ENCODE results near the gene ARHGEF12. TPM values are rescaled to one million over a fixed set of nuclear protein-coding genes. Genes with fewer than 3 reads are reported as not detected.

The ARHGEF12 gene
- polyA plus RNA-seq, 4 donors, result 15.1 to 56.5 (median 22.2) TPM

DNA sequence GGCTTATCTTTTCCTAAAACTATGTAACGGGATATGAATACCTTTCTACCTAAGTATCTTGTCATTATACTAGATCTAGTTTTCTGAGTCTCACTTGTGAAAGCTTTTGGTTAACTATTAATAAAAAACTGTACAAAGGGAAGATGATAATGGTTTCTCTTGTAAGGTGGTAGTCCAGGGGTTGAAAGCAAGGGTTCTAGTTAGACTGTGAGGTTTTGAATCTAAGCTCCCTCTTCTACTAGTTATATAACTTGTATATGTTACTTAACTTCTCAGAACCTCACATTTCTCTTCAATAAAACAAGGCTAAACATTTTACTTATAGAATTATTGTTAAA is 54.3 kb downstream of the ARHGEF12 start:
- H3K4me1 ChIP-seq (ENCODE audit: control insufficient read depth in 3 of 3, insufficient read depth in 2 of 3, low read depth in 1 of 3, low read length in 2 of 3), result peaks cover 0 to 23% (median 11%) of the 10 kb centered on the region in 3 donors
- FAIRE-seq (no peak), DNase-seq (no peak)
- WGBS, 3 donors, result 38 to 70% (median 41%) methylated on average over 1 of the region's 1 CpG
- H3K27ac ChIP-seq (ENCODE audit: low read depth in 1 of 3, low read length in 2 of 3), result peak overlapping the region in 1 of 3 donors; percentile 57
- H3K4me3 ChIP-seq (ENCODE audit: low read depth in 1 of 3, low read length in 3 of 3), result no peak overlapping the region
- peaks cover 0 to 2% of the 10 kb centered on the region in 2 donors for H3K9me3 ChIP-seq (ENCODE audit: control insufficient read depth in 2 of 2, insufficient read depth in 1 of 2, low read depth in 1 of 2, low read length in 1 of 2)
- H3K27me3 ChIP-seq (ENCODE audit: control insufficient read depth in 3 of 3, insufficient read depth in 3 of 3, low read length in 3 of 3), result no peaks in the 10 kb centered on the region
- no peaks in the 10 kb centered on the region for H3K36me3 ChIP-seq (ENCODE audit: control insufficient read depth in 3 of 3, insufficient read depth in 2 of 3, low read depth in 1 of 3, low read length in 3 of 3)

DNA sequence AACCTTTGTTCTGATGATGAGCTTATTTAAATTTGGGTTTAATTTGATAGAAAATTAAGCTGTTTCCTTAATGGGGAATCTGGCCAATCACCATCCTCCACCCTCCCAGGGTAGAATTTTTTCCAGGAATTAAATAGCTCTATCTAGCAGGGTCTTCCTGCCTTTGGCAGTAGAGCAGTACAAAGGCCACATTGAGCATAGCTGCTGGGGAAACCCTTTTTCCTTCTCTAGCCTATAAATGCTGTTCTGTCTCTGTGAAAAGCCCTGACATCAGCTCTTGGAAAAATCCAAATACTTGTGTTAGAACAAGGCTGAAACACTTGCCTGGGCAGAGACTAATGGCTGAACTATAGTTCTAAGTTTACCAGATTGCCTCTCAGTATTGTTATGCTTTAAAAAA is 55.1 kb downstream of the ARHGEF12 start:
- no peaks in the 10 kb centered on the region for H3K36me3 ChIP-seq (ENCODE audit: control insufficient read depth in 3 of 3, insufficient read depth in 2 of 3, low read depth in 1 of 3, low read length in 3 of 3)
- H3K4me1 ChIP-seq (ENCODE audit: control insufficient read depth in 3 of 3, insufficient read depth in 2 of 3, low read depth in 1 of 3, low read length in 2 of 3), result peaks cover 0 to 23% (median 11%) of the 10 kb centered on the region in 3 donors
- peak in 1 of 2 donors; percentile 57 for DNase-seq
- no peak for FAIRE-seq
- no peaks in the 10 kb centered on the region for H3K27me3 ChIP-seq (ENCODE audit: control insufficient read depth in 3 of 3, insufficient read depth in 3 of 3, low read length in 3 of 3)
- no peak overlapping the region for H3K4me3 ChIP-seq (ENCODE audit: low read depth in 1 of 3, low read length in 3 of 3)
- peak overlapping the region in 1 of 3 donors; percentile 57 for H3K27ac ChIP-seq (ENCODE audit: low read depth in 1 of 3, low read length in 2 of 3)
- H3K9me3 ChIP-seq (ENCODE audit: control insufficient read depth in 2 of 2, insufficient read depth in 1 of 2, low read depth in 1 of 2, low read length in 1 of 2), result peaks cover 0 to 5% of the 10 kb centered on the region in 2 donors

DNA sequence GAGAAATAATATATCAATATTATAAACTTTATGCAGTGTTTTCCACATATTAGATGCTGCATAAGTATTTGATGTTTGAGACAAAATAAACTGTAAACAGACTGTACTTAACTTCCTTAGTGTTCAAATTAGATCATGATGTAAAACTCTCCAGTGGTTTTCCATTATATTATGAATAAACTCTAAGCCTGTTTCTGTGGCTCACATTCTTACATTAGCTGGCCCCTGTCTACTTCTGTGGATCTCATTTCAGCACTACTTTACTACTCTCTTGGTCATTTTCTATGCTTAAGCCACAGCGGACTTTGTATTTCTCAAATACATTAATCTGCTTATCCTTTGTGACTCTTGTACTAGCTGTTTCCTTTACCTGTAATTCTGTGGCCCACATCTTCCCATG is 55.6 kb downstream of the ARHGEF12 start:
- FAIRE-seq (no peak), DNase-seq (peak in 1 of 2 donors; percentile 31)
- Histone ChIP-seq H3K27ac (ENCODE audit: low read depth in 1 of 3, low read length in 2 of 3) (peak overlapping the region in 1 of 3 donors; percentile 57), H3K27me3 (ENCODE audit: control insufficient read depth in 3 of 3, insufficient read depth in 3 of 3, low read length in 3 of 3) (no peaks in the 10 kb centered on the region), H3K4me3 (ENCODE audit: low read depth in 1 of 3, low read length in 3 of 3) (no peak overlapping the region), H3K4me1 (ENCODE audit: control insufficient read depth in 3 of 3, insufficient read depth in 2 of 3, low read depth in 1 of 3, low read length in 2 of 3) (peaks cover 0 to 23% (median 11%) of the 10 kb centered on the region in 3 donors), H3K36me3 (ENCODE audit: control insufficient read depth in 3 of 3, insufficient read depth in 2 of 3, low read depth in 1 of 3, low read length in 3 of 3) (no peaks in the 10 kb centered on the region), H3K9me3 (ENCODE audit: control insufficient read depth in 2 of 2, insufficient read depth in 1 of 2, low read depth in 1 of 2, low read length in 1 of 2) (peaks cover 0 to 5% of the 10 kb centered on the region in 2 donors)
- WGBS, 3 donors, result 84 to 90% (median 86%) methylated on average over 1 of the region's 1 CpG

DNA sequence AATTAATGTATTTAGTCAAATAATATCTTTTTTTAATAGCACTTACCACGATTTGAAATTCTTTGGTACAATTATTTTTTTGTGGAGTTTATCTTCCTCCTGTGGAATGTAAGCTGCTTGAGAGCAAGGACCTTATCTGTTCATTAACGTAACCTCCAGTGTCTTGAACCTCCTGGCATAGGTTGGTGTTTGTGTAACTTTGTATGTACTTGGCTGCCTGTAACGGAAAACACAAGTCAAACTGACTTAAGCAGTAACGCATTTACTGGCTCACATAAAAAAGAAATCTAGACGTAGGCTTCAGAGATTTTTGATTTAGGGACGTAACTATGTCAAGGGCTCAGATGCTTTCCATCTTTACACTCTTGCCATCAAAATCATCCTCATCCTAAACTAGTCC is 56.1 kb downstream of the ARHGEF12 start:
- no peak for DNase-seq
- Histone ChIP-seq H3K27ac (ENCODE audit: low read depth in 1 of 3, low read length in 2 of 3) (peak overlapping the region in 1 of 3 donors; percentile 57), H3K9me3 (ENCODE audit: control insufficient read depth in 2 of 2, insufficient read depth in 1 of 2, low read depth in 1 of 2, low read length in 1 of 2) (peaks cover 0 to 5% of the 10 kb centered on the region in 2 donors), H3K36me3 (ENCODE audit: control insufficient read depth in 3 of 3, insufficient read depth in 2 of 3, low read depth in 1 of 3, low read length in 3 of 3) (no peaks in the 10 kb centered on the region), H3K27me3 (ENCODE audit: control insufficient read depth in 3 of 3, insufficient read depth in 3 of 3, low read length in 3 of 3) (no peaks in the 10 kb centered on the region), H3K4me1 (ENCODE audit: control insufficient read depth in 3 of 3, insufficient read depth in 2 of 3, low read depth in 1 of 3, low read length in 2 of 3) (peaks cover 0 to 23% (median 11%) of the 10 kb centered on the region in 3 donors), H3K4me3 (ENCODE audit: low read depth in 1 of 3, low read length in 3 of 3) (no peak overlapping the region)
- 75 to 86% (median 82%) methylated on average over 6 of the region's 6 CpGs for WGBS, 3 donors
- no peak for FAIRE-seq

DNA sequence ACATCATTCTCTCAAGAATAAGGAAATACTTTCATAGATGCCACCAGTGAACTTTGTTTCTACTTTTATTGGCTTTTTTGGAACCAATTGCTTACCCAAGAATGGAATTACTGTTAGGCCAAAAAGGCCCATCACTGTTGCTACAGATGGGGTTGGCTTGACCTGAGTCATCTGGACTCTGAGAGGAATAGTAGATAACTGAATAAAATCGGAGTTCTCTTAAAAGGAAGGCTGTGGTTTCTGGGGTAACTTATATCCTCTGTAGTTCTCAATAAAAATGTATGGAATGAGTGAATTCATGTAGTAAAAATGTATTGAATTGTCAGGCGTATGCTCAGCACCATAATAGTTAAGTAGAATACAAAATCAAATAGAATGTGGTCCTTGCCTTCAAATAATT is 56.6 kb downstream of the ARHGEF12 start:
- H3K36me3 ChIP-seq (ENCODE audit: control insufficient read depth in 3 of 3, insufficient read depth in 2 of 3, low read depth in 1 of 3, low read length in 3 of 3), result no peaks in the 10 kb centered on the region
- WGBS, 3 donors, result 83 to 88% (median 87%) methylated on average over 2 of the region's 2 CpGs
- no peaks in the 10 kb centered on the region for H3K27me3 ChIP-seq (ENCODE audit: control insufficient read depth in 3 of 3, insufficient read depth in 3 of 3, low read length in 3 of 3)
- H3K9me3 ChIP-seq (ENCODE audit: control insufficient read depth in 2 of 2, insufficient read depth in 1 of 2, low read depth in 1 of 2, low read length in 1 of 2), result peaks cover 0 to 5% of the 10 kb centered on the region in 2 donors
- H3K27ac ChIP-seq (ENCODE audit: low read depth in 1 of 3, low read length in 2 of 3), result peak overlapping the region in 1 of 3 donors; percentile 57
- H3K4me1 ChIP-seq (ENCODE audit: control insufficient read depth in 3 of 3, insufficient read depth in 2 of 3, low read depth in 1 of 3, low read length in 2 of 3), result peaks cover 0 to 23% (median 11%) of the 10 kb centered on the region in 3 donors
- H3K4me3 ChIP-seq (ENCODE audit: low read depth in 1 of 3, low read length in 3 of 3), result no peak overlapping the region
- DNase-seq (no peak), FAIRE-seq (no peak)

DNA sequence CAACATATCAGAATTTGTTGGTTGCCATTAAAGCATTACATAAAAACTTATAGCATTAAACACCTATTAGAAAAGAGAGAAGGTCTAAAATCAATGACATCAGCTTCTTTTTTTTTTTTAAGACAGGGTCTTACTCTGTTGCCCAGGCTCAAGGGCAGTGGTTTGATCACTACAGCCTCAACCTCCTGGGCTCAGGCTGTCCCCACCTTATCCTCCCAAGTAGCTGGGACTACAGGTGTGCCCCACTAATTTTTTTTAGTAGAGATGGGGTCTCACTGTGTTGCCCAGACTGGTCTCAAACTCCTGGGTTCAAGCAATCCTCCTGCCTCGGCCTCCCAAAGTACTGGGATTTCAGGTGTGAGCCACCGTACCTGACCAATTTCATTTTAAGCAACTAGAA is 57.9 kb downstream of the ARHGEF12 start:
- no peaks in the 10 kb centered on the region for H3K36me3 ChIP-seq (ENCODE audit: control insufficient read depth in 3 of 3, insufficient read depth in 2 of 3, low read depth in 1 of 3, low read length in 3 of 3)
- H3K4me1 ChIP-seq (ENCODE audit: control insufficient read depth in 3 of 3, insufficient read depth in 2 of 3, low read depth in 1 of 3, low read length in 2 of 3), result peaks cover 0 to 23% (median 11%) of the 10 kb centered on the region in 3 donors
- FAIRE-seq (no peak), DNase-seq (no peak)
- H3K27ac ChIP-seq (ENCODE audit: low read depth in 1 of 3, low read length in 2 of 3), result no peak overlapping the region
- H3K27me3 ChIP-seq (ENCODE audit: control insufficient read depth in 3 of 3, insufficient read depth in 3 of 3, low read length in 3 of 3), result no peaks in the 10 kb centered on the region
- WGBS, 3 donors, result 97 to 98% (median 97%) methylated on average over 2 of the region's 2 CpGs
- H3K4me3 ChIP-seq (ENCODE audit: low read depth in 1 of 3, low read length in 3 of 3), result no peak overlapping the region
- peaks cover 0 to 5% of the 10 kb centered on the region in 2 donors for H3K9me3 ChIP-seq (ENCODE audit: control insufficient read depth in 2 of 2, insufficient read depth in 1 of 2, low read depth in 1 of 2, low read length in 1 of 2)

DNA sequence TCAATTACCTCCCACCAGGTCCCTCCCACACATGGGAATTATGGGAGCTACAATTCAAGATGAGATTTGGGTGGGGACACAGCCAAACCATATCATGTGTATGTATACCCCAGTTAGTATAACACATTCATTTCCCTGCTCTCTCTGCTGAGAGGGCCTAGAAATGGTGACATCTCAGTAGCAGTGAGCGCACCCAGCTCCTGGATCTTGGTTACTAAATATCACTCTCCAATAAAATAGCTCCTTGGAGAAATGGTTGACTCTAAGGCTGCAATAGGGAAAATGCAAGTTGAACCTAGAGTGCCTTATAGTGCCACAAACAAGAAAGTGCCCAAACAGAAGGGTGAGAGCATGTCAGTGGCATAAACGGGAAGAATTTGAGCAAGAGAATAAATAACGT is 59.6 kb downstream of the ARHGEF12 start:
- Histone ChIP-seq H3K27me3 (ENCODE audit: control insufficient read depth in 3 of 3, insufficient read depth in 3 of 3, low read length in 3 of 3) (no peaks in the 10 kb centered on the region), H3K9me3 (ENCODE audit: control insufficient read depth in 2 of 2, insufficient read depth in 1 of 2, low read depth in 1 of 2, low read length in 1 of 2) (peaks cover 0 to 5% of the 10 kb centered on the region in 2 donors), H3K36me3 (ENCODE audit: control insufficient read depth in 3 of 3, insufficient read depth in 2 of 3, low read depth in 1 of 3, low read length in 3 of 3) (no peaks in the 10 kb centered on the region), H3K4me1 (ENCODE audit: control insufficient read depth in 3 of 3, insufficient read depth in 2 of 3, low read depth in 1 of 3, low read length in 2 of 3) (peaks cover 0 to 18% (median 8%) of the 10 kb centered on the region in 3 donors), H3K4me3 (ENCODE audit: low read depth in 1 of 3, low read length in 3 of 3) (no peak overlapping the region), H3K27ac (ENCODE audit: low read depth in 1 of 3, low read length in 2 of 3) (no peak overlapping the region)
- FAIRE-seq (no peak), DNase-seq (no peak)
- 91 to 95% (median 92%) methylated on average over 3 of the region's 3 CpGs for WGBS, 3 donors

DNA sequence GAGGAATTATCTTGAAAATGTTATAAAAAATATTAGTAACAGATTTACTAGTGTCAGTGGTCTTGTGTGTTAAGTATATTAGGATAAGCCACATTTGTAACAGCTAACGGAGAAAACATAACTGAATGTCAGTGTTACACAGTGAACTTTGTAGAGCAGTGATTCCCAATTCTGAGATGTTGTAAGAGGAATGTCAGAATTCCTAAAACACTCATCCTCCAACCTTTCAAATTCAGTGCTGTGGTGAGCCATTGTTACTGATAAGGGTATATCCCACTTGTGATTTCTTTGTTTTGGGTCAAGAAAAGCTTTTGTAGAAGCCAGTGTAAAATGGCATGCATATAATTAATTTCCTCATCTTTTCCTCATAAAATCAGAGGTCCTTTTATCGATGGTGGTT is 61.9 kb downstream of the ARHGEF12 start:
- DNase-seq (no peak), FAIRE-seq (no peak)
- Histone ChIP-seq H3K27me3 (ENCODE audit: control insufficient read depth in 3 of 3, insufficient read depth in 3 of 3, low read length in 3 of 3) (no peaks in the 10 kb centered on the region), H3K27ac (ENCODE audit: low read depth in 1 of 3, low read length in 2 of 3) (no peak overlapping the region), H3K4me1 (ENCODE audit: control insufficient read depth in 3 of 3, insufficient read depth in 2 of 3, low read depth in 1 of 3, low read length in 2 of 3) (peaks cover 0 to 2% (median 0%) of the 10 kb centered on the region in 3 donors), H3K4me3 (ENCODE audit: low read depth in 1 of 3, low read length in 3 of 3) (no peak overlapping the region), H3K36me3 (ENCODE audit: control insufficient read depth in 3 of 3, insufficient read depth in 2 of 3, low read depth in 1 of 3, low read length in 3 of 3) (no peaks in the 10 kb centered on the region), H3K9me3 (ENCODE audit: control insufficient read depth in 2 of 2, insufficient read depth in 1 of 2, low read depth in 1 of 2, low read length in 1 of 2) (peaks cover 0 to 5% of the 10 kb centered on the region in 2 donors)
- 79 to 91% (median 91%) methylated on average over 2 of the region's 2 CpGs for WGBS, 3 donors

DNA sequence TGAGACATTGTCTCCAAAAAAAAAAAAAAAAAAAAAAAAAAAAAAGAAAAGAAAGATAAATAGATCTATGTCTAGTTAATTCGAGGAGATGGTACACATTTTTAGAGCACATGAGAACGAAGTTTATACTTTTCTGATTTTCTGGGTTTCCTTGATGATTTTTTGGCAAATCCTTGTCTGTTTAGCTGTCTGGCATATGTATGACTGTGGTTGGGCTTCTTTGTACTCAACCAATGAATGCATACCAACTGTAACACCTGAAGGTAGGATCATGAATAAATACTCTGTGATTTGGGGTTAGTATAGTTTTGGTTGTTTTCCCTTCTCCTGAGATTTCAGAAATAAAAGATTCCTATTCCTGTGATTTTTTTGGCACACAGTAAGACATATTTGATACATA is 63.1 kb downstream of the ARHGEF12 start:
- Histone ChIP-seq H3K27ac (ENCODE audit: low read depth in 1 of 3, low read length in 2 of 3) (no peak overlapping the region), H3K27me3 (ENCODE audit: control insufficient read depth in 3 of 3, insufficient read depth in 3 of 3, low read length in 3 of 3) (no peaks in the 10 kb centered on the region), H3K4me3 (ENCODE audit: low read depth in 1 of 3, low read length in 3 of 3) (no peak overlapping the region), H3K36me3 (ENCODE audit: control insufficient read depth in 3 of 3, insufficient read depth in 2 of 3, low read depth in 1 of 3, low read length in 3 of 3) (no peaks in the 10 kb centered on the region), H3K4me1 (ENCODE audit: control insufficient read depth in 3 of 3, insufficient read depth in 2 of 3, low read depth in 1 of 3, low read length in 2 of 3) (peaks cover 0 to 2% (median 0%) of the 10 kb centered on the region in 3 donors), H3K9me3 (ENCODE audit: control insufficient read depth in 2 of 2, insufficient read depth in 1 of 2, low read depth in 1 of 2, low read length in 1 of 2) (peaks cover 0 to 5% of the 10 kb centered on the region in 2 donors)
- WGBS, 3 donors, result 61 to 72% (median 62%) methylated on average over 2 of the region's 2 CpGs
- DNase-seq, result no peak
- no peak for FAIRE-seq

Measured in small intestine (tissue), 7 donors.